Thoracic aorta (tissue), 2 donors: ENCODE results near the gene NCAN. TPM values are rescaled to one million over a fixed set of nuclear protein-coding genes. Genes with fewer than 3 reads are reported as not detected.
"Not testable (repeated sequence)": the region's sequence is repeated elsewhere in the genome, so short reads cannot be mapped to it uniquely, and the experiment has no call there.

Experiments used
- ATAC-seq: fragments of 150-250 bp; one replicate; pipeline ENCODE4 v1.8.0; 2017; ENCODE audit warnings: low read depth; ENCODE audit not compliant: insufficient number of reproducible peaks, low FRiP score
- DNase-seq: peaks from one replicate; pipeline ENCODE4 v3.0.0-alpha.2; 2020; ENCODE audit warnings: low spot score
- H3K27ac ChIP-seq, 2 donors: fragments of 200-600 bp; sonication (generic); 1 replicate in 1 of 2; 2 replicates in 1 of 2; pipeline ENCODE4 v1.5.1; 2016; ENCODE audit warnings: mild to moderate bottlenecking in 2 of 2, moderate library complexity in 2 of 2
- H3K27me3 ChIP-seq: fragments of 200-600 bp; sonication (generic); replicated peaks from 2 replicates; pipeline ENCODE4 v1.6.0; 2016; ENCODE audit warnings: mild to moderate bottlenecking; ENCODE audit not compliant: insufficient read depth
- H3K36me3 ChIP-seq: fragments of 200-600 bp; sonication (generic); one replicate; pipeline ENCODE4 v1.5.1; 2016
- H3K4me1 ChIP-seq, 2 donors: fragments of 200-600 bp; sonication (generic); 1 replicate in 1 of 2; 2 replicates in 1 of 2; pipeline versions ENCODE4 v1.5.1 to v1.6.0; 2016; ENCODE audit warnings: low read depth in 2 of 2, mild to moderate bottlenecking in 1 of 2; ENCODE audit not compliant: control insufficient read depth in 1 of 2
- H3K4me3 ChIP-seq: fragments of 200-600 bp; sonication (generic); 2 replicates; pipeline ENCODE4 v1.5.1; 2016; ENCODE audit warnings: mild to moderate bottlenecking
- H3K9me3 ChIP-seq: fragments of 200-600 bp; sonication (generic); 2 replicates; pipeline ENCODE4 v1.5.1; 2016
- total RNA-seq, 2 donors: library from RNA; depleted of rRNA; stranded (reverse); fragments of >200 nt; gene quantifications; one replicate each; pipeline versions ENCODE4 v1.1.0 to v1.2.3, GENCODE V29; 2016
- TF ChIP-seq, protein P1 (sequence below): fragments of 200-600 bp; sonication (generic); IDR thresholded peaks from one replicate; pipeline ENCODE4 v1.5.1; 2019; ENCODE audit warnings: antibody characterized with exemption

Gene NCAN
- total RNA-seq, 2 donors from 2014 or later = not detected

DNA sequence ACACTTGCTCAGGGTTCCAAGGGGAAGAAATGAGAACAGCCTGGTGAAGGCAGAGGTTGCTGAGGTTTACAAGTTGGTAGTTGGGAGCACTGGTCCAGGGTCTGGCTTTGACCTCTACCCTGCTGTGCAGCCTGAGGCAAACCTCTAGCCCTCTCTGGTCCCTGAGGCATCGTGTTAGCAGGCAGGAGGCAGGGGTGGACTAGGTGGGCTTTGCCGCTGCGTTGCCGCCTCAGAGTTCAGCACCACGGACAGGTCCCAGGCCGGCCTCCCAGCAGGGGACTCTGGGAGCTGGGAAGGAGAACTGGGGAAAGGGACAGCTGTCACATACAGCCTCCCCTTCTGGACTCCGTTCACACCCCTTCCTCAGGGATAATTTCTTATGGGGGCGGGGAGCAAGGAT lies 3.1 kb downstream of the NCAN start:
- Histone ChIP-seq H3K27ac (no peak overlapping the region), H3K9me3 (no peaks in the 10 kb centered on the region), H3K4me3 (no peak overlapping the region), H3K36me3 (no peaks in the 10 kb centered on the region), H3K27me3 (peaks cover 5% of the 10 kb centered on the region), H3K4me1 (no peaks in the 10 kb centered on the region)
- ATAC-seq (no peak), DNase-seq (no peak)
- TF ChIP-seq, protein P1, sequence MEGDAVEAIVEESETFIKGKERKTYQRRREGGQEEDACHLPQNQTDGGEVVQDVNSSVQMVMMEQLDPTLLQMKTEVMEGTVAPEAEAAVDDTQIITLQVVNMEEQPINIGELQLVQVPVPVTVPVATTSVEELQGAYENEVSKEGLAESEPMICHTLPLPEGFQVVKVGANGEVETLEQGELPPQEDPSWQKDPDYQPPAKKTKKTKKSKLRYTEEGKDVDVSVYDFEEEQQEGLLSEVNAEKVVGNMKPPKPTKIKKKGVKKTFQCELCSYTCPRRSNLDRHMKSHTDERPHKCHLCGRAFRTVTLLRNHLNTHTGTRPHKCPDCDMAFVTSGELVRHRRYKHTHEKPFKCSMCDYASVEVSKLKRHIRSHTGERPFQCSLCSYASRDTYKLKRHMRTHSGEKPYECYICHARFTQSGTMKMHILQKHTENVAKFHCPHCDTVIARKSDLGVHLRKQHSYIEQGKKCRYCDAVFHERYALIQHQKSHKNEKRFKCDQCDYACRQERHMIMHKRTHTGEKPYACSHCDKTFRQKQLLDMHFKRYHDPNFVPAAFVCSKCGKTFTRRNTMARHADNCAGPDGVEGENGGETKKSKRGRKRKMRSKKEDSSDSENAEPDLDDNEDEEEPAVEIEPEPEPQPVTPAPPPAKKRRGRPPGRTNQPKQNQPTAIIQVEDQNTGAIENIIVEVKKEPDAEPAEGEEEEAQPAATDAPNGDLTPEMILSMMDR = no peak

DNA sequence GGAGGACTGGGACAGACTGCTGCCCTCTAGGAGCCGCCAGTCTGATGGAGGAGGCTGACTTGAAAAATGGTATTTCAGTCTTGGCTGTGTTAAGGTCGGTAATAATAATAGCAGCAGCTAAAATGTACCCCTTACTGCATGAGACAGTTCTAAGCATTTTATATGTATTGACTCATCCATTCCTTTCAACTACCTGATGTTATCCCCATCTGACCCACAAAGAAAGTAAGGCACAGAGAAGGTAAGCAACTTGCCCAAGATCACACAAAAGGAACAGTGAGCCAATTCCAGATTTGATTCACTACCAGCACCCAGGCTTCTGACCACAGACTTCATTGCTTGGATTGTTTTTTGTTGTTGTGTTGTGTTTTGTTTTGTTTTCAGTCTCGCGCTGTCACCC lies 4.0 kb downstream of the NCAN start:
- no peak for ATAC-seq
- TF ChIP-seq, protein P1 = no peak
- H3K27me3 ChIP-seq = peaks cover 5% of the 10 kb centered on the region

DNA sequence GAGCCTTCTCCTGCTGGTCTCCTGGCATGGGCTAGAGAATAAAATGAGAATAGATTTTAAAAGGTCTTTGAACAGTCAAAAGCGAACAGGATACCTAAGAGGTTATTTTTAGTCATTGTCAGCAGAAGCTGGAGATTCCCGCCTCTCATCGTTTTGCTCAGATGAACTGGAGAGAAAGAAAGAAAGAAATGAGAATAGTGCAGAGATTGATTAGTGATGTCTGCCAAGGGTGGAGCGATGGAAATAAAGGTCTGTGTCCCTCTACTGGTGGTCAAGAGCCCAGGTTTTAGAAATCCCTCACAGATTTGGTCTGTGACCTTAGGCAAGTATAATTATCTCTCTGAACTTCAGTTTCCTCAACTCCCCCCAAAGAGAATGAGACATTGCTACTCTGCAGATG lies 5.3 kb downstream of the NCAN start:
- no peak for ATAC-seq
- Histone ChIP-seq H3K27me3 (peaks cover 5% of the 10 kb centered on the region), H3K4me1 (no peaks in the 10 kb centered on the region), H3K36me3 (no peaks in the 10 kb centered on the region), H3K9me3 (no peaks in the 10 kb centered on the region), H3K27ac (no peak overlapping the region), H3K4me3 (no peak overlapping the region)
- DNase-seq = no peak
- TF ChIP-seq, protein P1 = no peak

More for the DNA sequence above, 4.0 kb downstream of the NCAN start:
- H3K27ac ChIP-seq = no peak overlapping the region
- no peak overlapping the region for H3K4me3 ChIP-seq
- no peaks in the 10 kb centered on the region for H3K36me3 ChIP-seq
- DNase-seq = no peak
- no peaks in the 10 kb centered on the region for H3K4me1 ChIP-seq
- H3K9me3 ChIP-seq = no peaks in the 10 kb centered on the region

DNA sequence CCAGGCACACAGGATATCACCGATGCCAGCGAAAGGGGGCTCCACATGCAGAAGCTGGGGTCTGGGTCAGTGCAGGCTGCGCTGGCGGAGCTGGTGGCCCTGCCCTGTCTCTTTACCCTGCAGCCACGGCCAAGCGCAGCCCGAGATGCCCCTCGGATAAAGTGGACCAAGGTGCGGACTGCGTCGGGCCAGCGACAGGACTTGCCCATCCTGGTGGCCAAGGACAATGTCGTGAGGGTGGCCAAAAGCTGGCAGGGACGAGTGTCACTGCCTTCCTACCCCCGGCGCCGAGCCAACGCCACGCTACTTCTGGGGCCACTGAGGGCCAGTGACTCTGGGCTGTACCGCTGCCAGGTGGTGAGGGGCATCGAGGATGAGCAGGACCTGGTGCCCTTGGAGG lies 7.2 kb downstream of the NCAN start:
- no peak for ATAC-seq
- no peak overlapping the region for H3K4me3 ChIP-seq
- H3K27me3 ChIP-seq = no peaks in the 10 kb centered on the region
- TF ChIP-seq, protein P1 = no peak
- DNase-seq = no peak
- no peaks in the 10 kb centered on the region for H3K36me3 ChIP-seq
- H3K27ac ChIP-seq = no peak overlapping the region
- H3K4me1 ChIP-seq = no peaks in the 10 kb centered on the region
- H3K9me3 ChIP-seq = no peaks in the 10 kb centered on the region

DNA sequence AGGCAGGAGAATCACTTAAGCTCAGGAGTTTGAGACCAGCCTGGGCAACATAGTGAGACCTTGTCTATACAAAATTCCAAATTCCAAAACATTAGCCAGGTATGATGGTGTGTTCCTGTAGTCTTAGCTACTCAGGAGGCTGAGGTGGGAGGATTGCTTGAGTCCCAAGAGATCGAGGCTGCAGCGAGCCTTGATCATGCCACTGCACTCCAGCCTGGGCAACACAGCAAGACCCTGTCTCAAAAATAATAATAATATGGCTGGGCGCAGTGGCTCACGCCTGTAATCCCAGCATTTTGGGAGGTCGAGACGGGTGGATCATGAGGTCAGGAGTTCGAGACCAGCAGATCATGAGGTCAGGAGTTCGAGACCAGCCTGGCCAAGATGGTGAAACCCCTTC lies 9.2 kb downstream of the NCAN start:
- H3K27ac ChIP-seq, H3K27me3 ChIP-seq, DNase-seq, H3K4me1 ChIP-seq, H3K4me3 ChIP-seq, ATAC-seq, H3K36me3 ChIP-seq, H3K9me3 ChIP-seq: not testable (repeated sequence)

DNA sequence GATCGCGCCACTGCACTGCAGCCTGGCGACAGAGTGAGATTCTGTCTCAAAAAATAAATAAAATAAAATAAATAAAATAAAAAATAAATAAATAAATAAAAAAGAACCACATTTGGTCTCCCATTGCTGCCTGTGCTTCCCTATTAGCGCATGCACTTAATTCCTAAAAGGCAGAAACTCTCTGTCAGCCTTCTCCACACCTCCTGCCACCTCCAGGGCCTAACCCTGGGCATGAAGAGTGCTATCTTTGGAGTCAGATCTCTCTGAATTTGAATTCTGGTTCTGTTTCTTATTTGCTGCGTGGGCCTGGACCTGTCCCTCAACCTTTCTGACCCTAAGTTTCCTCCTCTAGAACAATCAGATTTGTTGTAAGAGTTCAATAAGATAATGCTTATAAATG lies 11.3 kb downstream of the NCAN start:
- H3K4me3 ChIP-seq = no peak overlapping the region
- H3K27ac ChIP-seq = no peak overlapping the region
- peaks cover 0 to 7% of the 10 kb centered on the region in 2 donors for H3K4me1 ChIP-seq
- TF ChIP-seq, protein P1 = no peak
- H3K27me3 ChIP-seq = no peaks in the 10 kb centered on the region
- H3K9me3 ChIP-seq = no peaks in the 10 kb centered on the region
- H3K36me3 ChIP-seq = no peaks in the 10 kb centered on the region
- no peak for ATAC-seq
- DNase-seq = no peak
